Panc1 (cell line): Measurements from ENCODE around the gene RTP5. TPM values are rescaled to one million over a fixed set of nuclear protein-coding genes. Genes with fewer than 3 reads are reported as not detected.

Experiments used
- ATAC-seq: fragments of 200-7000 bp; cut with Tn5 transposase; 2 replicates; pipeline ENCODE4 v1.9.1; 2020; ENCODE audit warnings: mild to moderate bottlenecking, moderate library complexity
- BruUV-seq: library from RNA; stranded (reverse); fragments of 400-500 nt; replicated peaks from 2 replicates; lab custom pipeline; 2021; lab: Mats Ljungman, UMichigan
- CTCF ChIA-PET: fragments of 300-600 bp; sonication (Branson Sonifier 250); formaldehyde crosslinking; loops from one replicate; lab custom pipeline; 2022; ENCODE audit warnings: antibody characterized with exemption; lab: Charles Lee
- POLR2A ChIA-PET: fragments of 300-600 bp; sonication (Branson Sonifier 250); formaldehyde crosslinking; loops from one replicate; lab custom pipeline; 2022; ENCODE audit warnings: antibody characterized with exemption; lab: Charles Lee
- DNase-seq: peaks from one replicate; pipeline ENCODE4 v3.0.0-alpha.2; 2010; ENCODE audit warnings: low read depth, low spot score
- H3K27ac ChIP-seq: 2 replicates; pipeline ENCODE4 v1.5.1; 2011; ENCODE audit warnings: mild to moderate bottlenecking, low read length, inconsistent platforms
- H3K27me3 ChIP-seq: fragments of 200-500 bp; sonication (Bioruptor generic); 2 replicates; pipeline ENCODE4 v1.6.0; 2014; ENCODE audit warnings: low read length, inconsistent platforms; ENCODE audit not compliant: control insufficient read depth, insufficient read depth
- H3K36me3 ChIP-seq: fragments of 200-500 bp; sonication (Bioruptor generic); 2 replicates; pipeline ENCODE4 v1.5.1; 2014; ENCODE audit warnings: inconsistent platforms, mild to moderate bottlenecking, low read length, moderate library complexity; ENCODE audit not compliant: control insufficient read depth, insufficient read depth
- H3K4me1 ChIP-seq: 2 replicates; pipeline ENCODE4 v1.5.1; 2011; ENCODE audit warnings: inconsistent platforms, mild to moderate bottlenecking, low read length, moderate library complexity; ENCODE audit not compliant: control insufficient read depth, insufficient read depth
- H3K4me3 ChIP-seq, 2 experiments: 2 replicates each; pipeline ENCODE4 v1.5.1; 2011 to 2012; ENCODE audit warnings: low read depth in 2 of 2, low read length in 2 of 2, mild to moderate bottlenecking in 2 of 2, inconsistent platforms in 1 of 2, moderate library complexity in 1 of 2
- H3K9me3 ChIP-seq: fragments of 200-500 bp; sonication (Bioruptor generic); 2 replicates; pipeline ENCODE4 v1.5.1; 2014; ENCODE audit warnings: low read depth, mild to moderate bottlenecking, inconsistent platforms, low read length, moderate library complexity; ENCODE audit not compliant: control insufficient read depth, insufficient read depth
- CTCF ChIP-seq: fragments of 450-650 bp; IDR thresholded peaks from 2 replicates; pipeline ENCODE4 v1.5.1; 2017; ENCODE audit warnings: mild to moderate bottlenecking
- POLR2AphosphoS5 ChIP-seq: IDR thresholded peaks from 2 replicates; pipeline ENCODE4 v1.6.1; 2012; ENCODE audit warnings: mild to moderate bottlenecking, low read depth, low read length, moderate library complexity
- SIN3A ChIP-seq: IDR thresholded peaks from 2 replicates; pipeline ENCODE4 v1.6.1; 2012; ENCODE audit warnings: low read depth, mild to moderate bottlenecking, low read length, moderate library complexity, borderline replicate concordance; ENCODE audit not compliant: insufficient read depth
- TCF7L2 ChIP-seq: IDR thresholded peaks from 2 replicates; pipeline ENCODE4 v1.6.1; 2011; ENCODE audit warnings: mild to moderate bottlenecking, low read depth, low read length, inconsistent platforms
- in situ Hi-C: cut with HindIII; loops from 2 replicates; pipeline ENCODE4 v1.10.0; 2016; ENCODE audit warnings: low sequenced_read_pairs, low pct_unique_long_range_greater_than_20kb
- intact Hi-C: fragments of 100-400 bp; cut with micrococcal nuclease; formaldehyde crosslinking; loops from one replicate; pipeline ENCODE4 v1.10.0; 2022; ENCODE audit not compliant: unreplicated experiment
- total RNA-seq: library from RNA; stranded (reverse); gene quantifications from one replicate; pipeline ENCODE4 v1.2.1, GENCODE V29; 2021; ENCODE audit not compliant: unreplicated experiment
- TF ChIP-seq, protein P1 (sequence below), 2 experiments: IDR thresholded peaks; 2 replicates each; pipeline ENCODE4 v1.6.1; 2011 to 2012; ENCODE audit warnings: low read depth in 2 of 2, control low read depth in 1 of 2, low read length in 1 of 2, mild to moderate bottlenecking in 1 of 2, moderate library complexity in 1 of 2; ENCODE audit not compliant: insufficient read depth in 1 of 2

RTP5 gene
- total RNA-seq, 1 experiment from 2014 or later = not detected

DNA sequence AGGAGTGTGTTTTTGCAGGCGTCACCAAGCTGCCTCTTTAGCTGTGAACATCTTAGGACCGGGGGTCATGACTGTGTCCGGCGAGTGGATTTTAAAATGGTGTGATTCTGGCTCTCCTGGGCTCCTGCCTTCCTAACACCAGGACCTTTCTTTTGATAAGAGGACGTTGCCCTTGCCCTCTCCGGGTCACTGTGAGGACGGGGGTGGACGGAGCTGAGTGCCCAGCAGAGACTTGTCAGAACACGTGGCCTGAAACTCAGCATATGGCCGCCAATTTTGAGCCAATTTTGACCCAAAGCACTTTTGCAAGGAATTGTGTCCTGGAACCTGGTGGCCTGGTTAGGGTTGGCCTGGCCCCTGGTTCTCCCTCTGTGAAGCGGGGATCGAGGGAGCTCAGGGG is 40.2 kb downstream of the RTP5 start:
- Histone ChIP-seq H3K36me3 (no peaks in the 10 kb centered on the region), H3K4me1 (no peaks in the 10 kb centered on the region), H3K27ac (no peak overlapping the region), H3K4me3 (no peak overlapping the region), H3K9me3 (no peaks in the 10 kb centered on the region), H3K27me3 (no peaks in the 10 kb centered on the region)
- intact Hi-C loops (no loop called here), in situ Hi-C loops (no loop called here)
- ChIA-PET CTCF (no interaction called here), POLR2A (no interaction called here)
- DNase-seq = no peak
- no TSS peak for BruUV-seq
- TF ChIP-seq, protein P1, sequence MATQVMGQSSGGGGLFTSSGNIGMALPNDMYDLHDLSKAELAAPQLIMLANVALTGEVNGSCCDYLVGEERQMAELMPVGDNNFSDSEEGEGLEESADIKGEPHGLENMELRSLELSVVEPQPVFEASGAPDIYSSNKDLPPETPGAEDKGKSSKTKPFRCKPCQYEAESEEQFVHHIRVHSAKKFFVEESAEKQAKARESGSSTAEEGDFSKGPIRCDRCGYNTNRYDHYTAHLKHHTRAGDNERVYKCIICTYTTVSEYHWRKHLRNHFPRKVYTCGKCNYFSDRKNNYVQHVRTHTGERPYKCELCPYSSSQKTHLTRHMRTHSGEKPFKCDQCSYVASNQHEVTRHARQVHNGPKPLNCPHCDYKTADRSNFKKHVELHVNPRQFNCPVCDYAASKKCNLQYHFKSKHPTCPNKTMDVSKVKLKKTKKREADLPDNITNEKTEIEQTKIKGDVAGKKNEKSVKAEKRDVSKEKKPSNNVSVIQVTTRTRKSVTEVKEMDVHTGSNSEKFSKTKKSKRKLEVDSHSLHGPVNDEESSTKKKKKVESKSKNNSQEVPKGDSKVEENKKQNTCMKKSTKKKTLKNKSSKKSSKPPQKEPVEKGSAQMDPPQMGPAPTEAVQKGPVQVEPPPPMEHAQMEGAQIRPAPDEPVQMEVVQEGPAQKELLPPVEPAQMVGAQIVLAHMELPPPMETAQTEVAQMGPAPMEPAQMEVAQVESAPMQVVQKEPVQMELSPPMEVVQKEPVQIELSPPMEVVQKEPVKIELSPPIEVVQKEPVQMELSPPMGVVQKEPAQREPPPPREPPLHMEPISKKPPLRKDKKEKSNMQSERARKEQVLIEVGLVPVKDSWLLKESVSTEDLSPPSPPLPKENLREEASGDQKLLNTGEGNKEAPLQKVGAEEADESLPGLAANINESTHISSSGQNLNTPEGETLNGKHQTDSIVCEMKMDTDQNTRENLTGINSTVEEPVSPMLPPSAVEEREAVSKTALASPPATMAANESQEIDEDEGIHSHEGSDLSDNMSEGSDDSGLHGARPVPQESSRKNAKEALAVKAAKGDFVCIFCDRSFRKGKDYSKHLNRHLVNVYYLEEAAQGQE (IDR thresholded peaks at IDR 0.05; ENCODE audit: insufficient read depth in 1 of 2, low read depth in 2 of 2, low read length in 1 of 2) = no peak
- TF ChIP-seq POLR2AphosphoS5 (no peak), SIN3A (no peak), CTCF (no peak)
- no peak for ATAC-seq

DNA sequence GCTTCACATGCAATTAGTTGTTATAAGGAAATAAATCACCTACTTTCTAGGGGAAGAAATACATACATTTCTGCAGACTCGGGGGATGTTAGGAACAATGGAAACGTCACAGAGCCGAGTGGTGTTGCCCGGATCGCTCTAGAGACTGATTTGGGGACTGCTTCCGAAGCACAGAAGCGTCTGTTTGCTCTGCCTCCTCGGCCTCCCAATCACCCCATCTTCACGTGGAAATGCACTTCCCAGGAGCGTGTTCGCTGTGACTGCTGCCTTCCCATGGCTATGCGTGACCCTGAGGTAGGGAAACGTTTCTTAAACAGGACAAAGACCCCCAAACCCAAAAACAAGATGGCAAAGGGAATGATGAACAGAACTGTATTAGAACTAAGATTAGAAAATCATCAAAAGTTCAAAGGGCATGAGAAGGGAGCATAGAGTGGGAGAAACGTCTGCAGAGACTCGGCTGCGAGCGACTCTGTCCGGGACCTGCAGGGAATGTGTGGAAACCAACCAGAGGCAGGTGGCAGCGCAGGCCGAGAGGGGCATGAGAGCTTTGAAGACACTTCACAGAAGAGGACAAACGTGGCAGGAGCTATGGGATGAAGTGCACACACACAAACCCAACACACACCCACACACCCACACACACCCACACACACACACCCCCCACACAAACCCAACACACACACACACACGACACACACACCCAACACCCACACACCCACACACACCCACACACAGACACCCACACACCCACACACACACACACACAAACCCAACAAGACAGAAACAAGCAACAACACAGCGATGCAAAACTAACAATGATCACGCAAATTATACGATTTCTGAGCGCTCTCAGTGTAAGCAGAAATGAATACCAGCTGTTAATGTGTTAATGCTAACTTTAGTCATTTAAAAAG is 41.3 kb downstream of the RTP5 start:
- ChIA-PET POLR2A (no interaction called here), CTCF (no interaction called here)
- Histone ChIP-seq H3K27me3 (no peaks in the 10 kb centered on the region), H3K9me3 (no peaks in the 10 kb centered on the region), H3K36me3 (no peaks in the 10 kb centered on the region), H3K27ac (no peak overlapping the region), H3K4me3 (no peak overlapping the region), H3K4me1 (no peaks in the 10 kb centered on the region)
- TF ChIP-seq, protein P1 (IDR thresholded peaks at IDR 0.05; ENCODE audit: insufficient read depth in 1 of 2, low read depth in 2 of 2, low read length in 1 of 2) = no peak
- TF ChIP-seq CTCF (no peak), TCF7L2 (no peak), POLR2AphosphoS5 (no peak), SIN3A (no peak)
- DNase-seq = no peak
- no TSS peak for BruUV-seq
- in situ Hi-C loops = no loop called here
- intact Hi-C loops = no loop called here
- ATAC-seq = no peak
